Esophagus muscularis mucosa (tissue), 3 donors: Measurements from ENCODE around the gene CKAP2L.

Experiments
- EP300 ChIP-seq: sonication (generic); formaldehyde crosslinking; IDR thresholded peaks from one replicate; pipeline ENCODE4 v1.6.1; 2017; ENCODE audit warnings: antibody characterized with exemption
- TF ChIP-seq, protein P1 (sequence below), 3 experiments: fragments of 200-600 bp in 2 of 3; fragments of 450-650 bp in 1 of 3; sonication (generic) in 2 of 3; IDR thresholded peaks; one replicate each; pipeline ENCODE4 v1.5.1; 2017 to 2019; ENCODE audit warnings: antibody characterized with exemption in 3 of 3, mild to moderate bottlenecking in 2 of 3, moderate library complexity in 1 of 3

DNA sequence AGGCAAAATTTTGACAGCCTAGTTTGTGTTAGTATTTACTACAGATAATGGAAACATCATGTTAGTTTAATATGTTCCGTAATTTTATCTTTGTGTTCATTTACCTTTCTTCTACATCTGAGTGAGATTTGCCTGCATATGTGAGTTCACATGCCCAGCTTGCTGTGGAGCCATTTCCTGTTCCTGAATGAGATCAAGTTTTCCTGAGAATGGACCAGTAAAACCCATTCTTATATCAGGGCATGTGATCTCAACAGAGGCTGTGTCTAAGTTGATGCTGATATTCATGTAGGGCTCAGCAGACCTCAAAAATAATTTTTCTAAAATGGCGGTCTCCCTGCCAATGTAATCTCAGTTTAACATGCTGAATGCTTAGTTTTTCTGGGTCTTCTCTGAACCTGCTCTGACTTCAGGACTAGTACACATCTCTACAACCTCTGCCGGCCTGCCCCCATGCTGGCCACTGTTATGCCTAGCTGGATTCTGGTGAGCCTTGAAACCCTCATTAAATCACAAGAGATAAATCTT, 18.8 kb upstream of the CKAP2L start:
- TF ChIP-seq, protein P1, sequence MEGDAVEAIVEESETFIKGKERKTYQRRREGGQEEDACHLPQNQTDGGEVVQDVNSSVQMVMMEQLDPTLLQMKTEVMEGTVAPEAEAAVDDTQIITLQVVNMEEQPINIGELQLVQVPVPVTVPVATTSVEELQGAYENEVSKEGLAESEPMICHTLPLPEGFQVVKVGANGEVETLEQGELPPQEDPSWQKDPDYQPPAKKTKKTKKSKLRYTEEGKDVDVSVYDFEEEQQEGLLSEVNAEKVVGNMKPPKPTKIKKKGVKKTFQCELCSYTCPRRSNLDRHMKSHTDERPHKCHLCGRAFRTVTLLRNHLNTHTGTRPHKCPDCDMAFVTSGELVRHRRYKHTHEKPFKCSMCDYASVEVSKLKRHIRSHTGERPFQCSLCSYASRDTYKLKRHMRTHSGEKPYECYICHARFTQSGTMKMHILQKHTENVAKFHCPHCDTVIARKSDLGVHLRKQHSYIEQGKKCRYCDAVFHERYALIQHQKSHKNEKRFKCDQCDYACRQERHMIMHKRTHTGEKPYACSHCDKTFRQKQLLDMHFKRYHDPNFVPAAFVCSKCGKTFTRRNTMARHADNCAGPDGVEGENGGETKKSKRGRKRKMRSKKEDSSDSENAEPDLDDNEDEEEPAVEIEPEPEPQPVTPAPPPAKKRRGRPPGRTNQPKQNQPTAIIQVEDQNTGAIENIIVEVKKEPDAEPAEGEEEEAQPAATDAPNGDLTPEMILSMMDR (IDR thresholded peaks at IDR 0.05) = no peak
- TF ChIP-seq EP300 = no peak
